ENCODE data around the gene NUP88. TPM values are rescaled to one million over a fixed set of nuclear protein-coding genes. Genes with fewer than 3 reads are reported as not detected.

NUP88 gene
- total and polyA plus RNA-seq, 2 donors (not counting 1 experiment from before 2014, with no cell fraction given): 41.8 to 79.6 TPM

DNA sequence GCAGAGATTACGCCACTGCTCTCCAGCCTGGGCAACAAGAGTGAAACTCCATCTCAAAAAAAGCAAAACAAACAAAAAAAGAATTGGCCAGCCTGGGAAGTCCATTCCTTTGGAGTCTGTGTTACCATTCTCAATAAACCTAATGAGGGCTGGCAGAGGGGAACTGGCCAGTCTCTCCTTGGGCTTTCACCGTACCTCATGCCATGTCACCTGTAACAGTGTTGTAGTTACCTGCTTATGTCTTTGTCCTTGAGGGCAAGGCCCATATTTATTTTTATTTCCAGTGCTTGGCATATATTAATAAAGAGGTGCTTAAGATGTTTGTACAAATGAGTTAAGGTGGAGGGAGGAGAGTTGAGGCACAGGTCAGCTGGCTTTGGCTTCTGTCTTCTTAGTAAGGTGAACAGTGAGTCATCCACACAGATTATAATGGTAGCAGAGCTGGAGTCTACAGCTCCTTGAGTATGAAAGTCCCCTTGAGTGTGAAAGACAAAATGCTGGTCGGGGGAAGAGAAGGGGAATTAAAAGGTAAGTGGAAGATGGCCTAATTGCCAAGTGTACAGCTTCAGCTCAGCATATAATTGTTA, 11.0 kb upstream of the NUP88 start:
- H3K36me3 ChIP-seq (ENCODE audit: control insufficient read depth, insufficient read depth, low read length): peaks cover 19% of the 10 kb centered on the region
- no peak overlapping the region for H3K27ac ChIP-seq (ENCODE audit: insufficient read depth, low read length)

DNA sequence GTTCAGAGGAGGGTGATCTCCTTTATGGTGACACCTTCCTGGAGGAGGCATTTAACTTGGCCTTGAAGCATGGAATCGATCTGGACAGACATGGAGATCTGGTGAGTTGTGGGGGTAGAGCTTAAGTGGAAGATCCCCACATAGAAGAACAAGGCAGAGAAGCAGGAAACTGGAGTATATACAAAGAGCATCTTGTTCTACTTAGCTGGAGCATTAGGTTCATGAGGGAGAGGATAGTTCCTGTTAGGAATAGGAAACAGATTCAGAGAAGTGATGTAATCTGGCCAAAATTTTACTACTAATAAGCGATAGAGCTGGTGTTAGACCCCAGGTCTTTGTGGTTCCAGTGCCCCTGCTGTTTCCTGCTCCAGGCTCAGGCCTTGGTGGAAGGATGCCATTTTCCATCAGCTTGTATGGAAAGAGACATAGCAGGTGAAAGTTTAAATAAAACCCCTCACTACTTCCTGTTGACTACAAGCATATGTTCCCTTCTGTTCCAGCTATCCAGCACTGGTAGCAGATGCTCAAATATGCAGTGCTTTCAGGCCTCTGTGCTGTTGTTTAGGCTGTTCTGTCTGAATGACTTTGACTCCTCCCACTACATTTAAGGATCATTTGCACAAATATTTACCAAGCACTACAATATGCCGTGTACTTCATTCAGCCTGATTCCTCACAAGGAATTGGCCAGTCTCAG, 9.9 kb upstream of the NUP88 start:
- no peaks in the 10 kb centered on the region for H3K27me3 ChIP-seq (ENCODE audit: control insufficient read depth, insufficient read depth, low read length)
- peaks cover 18% of the 10 kb centered on the region for H3K36me3 ChIP-seq (ENCODE audit: control insufficient read depth, insufficient read depth, low read length)
- no peaks in the 10 kb centered on the region for H4K20me1 ChIP-seq (ENCODE audit: control insufficient read depth, extremely low read depth, insufficient read depth, low read length)
- H3K4me1 ChIP-seq (ENCODE audit: control insufficient read depth, extremely low read depth, insufficient read depth, low read length): no peaks in the 10 kb centered on the region
- no peak overlapping the region for H3K4me2 ChIP-seq (ENCODE audit: extremely low read depth, insufficient read depth, low read length)
- TF ChIP-seq, protein P1, sequence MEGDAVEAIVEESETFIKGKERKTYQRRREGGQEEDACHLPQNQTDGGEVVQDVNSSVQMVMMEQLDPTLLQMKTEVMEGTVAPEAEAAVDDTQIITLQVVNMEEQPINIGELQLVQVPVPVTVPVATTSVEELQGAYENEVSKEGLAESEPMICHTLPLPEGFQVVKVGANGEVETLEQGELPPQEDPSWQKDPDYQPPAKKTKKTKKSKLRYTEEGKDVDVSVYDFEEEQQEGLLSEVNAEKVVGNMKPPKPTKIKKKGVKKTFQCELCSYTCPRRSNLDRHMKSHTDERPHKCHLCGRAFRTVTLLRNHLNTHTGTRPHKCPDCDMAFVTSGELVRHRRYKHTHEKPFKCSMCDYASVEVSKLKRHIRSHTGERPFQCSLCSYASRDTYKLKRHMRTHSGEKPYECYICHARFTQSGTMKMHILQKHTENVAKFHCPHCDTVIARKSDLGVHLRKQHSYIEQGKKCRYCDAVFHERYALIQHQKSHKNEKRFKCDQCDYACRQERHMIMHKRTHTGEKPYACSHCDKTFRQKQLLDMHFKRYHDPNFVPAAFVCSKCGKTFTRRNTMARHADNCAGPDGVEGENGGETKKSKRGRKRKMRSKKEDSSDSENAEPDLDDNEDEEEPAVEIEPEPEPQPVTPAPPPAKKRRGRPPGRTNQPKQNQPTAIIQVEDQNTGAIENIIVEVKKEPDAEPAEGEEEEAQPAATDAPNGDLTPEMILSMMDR (conservative IDR thresholded peaks at IDR 0.05 in 1 of 2, IDR thresholded peaks at IDR 0.05 in 1 of 2; ENCODE audit: low read depth in 1 of 2, low read length in 2 of 2): no peak
- no peak for TF ChIP-seq EZH2 (IDR thresholded peaks at IDR 0.05; ENCODE audit: low read length, missing control alignments)
- no peak overlapping the region for H3K9ac ChIP-seq (ENCODE audit: insufficient read depth, low read length)
- H3K4me3 ChIP-seq (replicated peaks in 1 of 4; ENCODE audit: control extremely low read depth in 1 of 4, insufficient read depth in 1 of 4, low read depth in 3 of 4, low read length in 4 of 4): no peak overlapping the region
- DNase-seq (ENCODE audit: low read depth in 2 of 2): no peak
- no peaks in the 10 kb centered on the region for H3K79me2 ChIP-seq (ENCODE audit: control insufficient read depth, insufficient read depth, low read length)
- no peaks in the 10 kb centered on the region for H3K9me3 ChIP-seq (ENCODE audit: control insufficient read depth, insufficient read depth, low read depth, low read length)
- H3K27ac ChIP-seq (ENCODE audit: insufficient read depth, low read length): no peak overlapping the region
- H2AFZ ChIP-seq (ENCODE audit: low read length): no peak overlapping the region

More for the DNA sequence above, 11.0 kb upstream of the NUP88 start:
- Histone ChIP-seq H4K20me1 (ENCODE audit: control insufficient read depth, extremely low read depth, insufficient read depth, low read length) (no peaks in the 10 kb centered on the region), H3K4me3 (replicated peaks in 1 of 4; ENCODE audit: control extremely low read depth in 1 of 4, insufficient read depth in 1 of 4, low read depth in 3 of 4, low read length in 4 of 4) (no peak overlapping the region), H3K9me3 (ENCODE audit: control insufficient read depth, insufficient read depth, low read depth, low read length) (no peaks in the 10 kb centered on the region), H2AFZ (ENCODE audit: low read length) (no peak overlapping the region), H3K79me2 (ENCODE audit: control insufficient read depth, insufficient read depth, low read length) (peaks cover 6% of the 10 kb centered on the region), H3K4me1 (ENCODE audit: control insufficient read depth, extremely low read depth, insufficient read depth, low read length) (no peaks in the 10 kb centered on the region), H3K4me2 (ENCODE audit: extremely low read depth, insufficient read depth, low read length) (no peak overlapping the region), H3K9ac (ENCODE audit: insufficient read depth, low read length) (no peak overlapping the region), H3K27me3 (ENCODE audit: control insufficient read depth, insufficient read depth, low read length) (no peaks in the 10 kb centered on the region)
- no peak for DNase-seq (ENCODE audit: low read depth in 2 of 2)
- no peak for TF ChIP-seq EZH2 (IDR thresholded peaks at IDR 0.05; ENCODE audit: low read length, missing control alignments)
- TF ChIP-seq, protein P1 (conservative IDR thresholded peaks at IDR 0.05 in 1 of 2, IDR thresholded peaks at IDR 0.05 in 1 of 2; ENCODE audit: low read depth in 1 of 2, low read length in 2 of 2): no peak

DNA sequence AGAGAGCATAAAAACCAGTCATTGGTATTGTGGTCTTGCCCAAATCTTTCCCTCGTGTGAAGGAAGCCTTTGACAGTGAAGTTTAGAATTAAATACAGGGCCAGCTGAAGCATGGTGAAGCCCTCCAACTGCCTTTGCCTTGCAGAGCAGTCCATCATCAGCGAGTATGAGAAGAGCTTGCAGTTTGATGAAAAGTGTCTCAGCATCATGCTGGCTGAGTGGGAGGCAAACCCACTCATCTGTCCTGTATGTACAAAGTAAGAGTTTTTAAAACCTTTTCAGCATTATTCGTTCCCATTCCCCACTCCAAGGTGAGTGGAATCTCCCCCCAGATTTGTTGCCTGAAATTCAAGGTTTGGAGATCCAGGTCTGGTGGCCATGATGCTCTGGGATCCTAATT, 6.4 kb upstream of the NUP88 start:
- Histone ChIP-seq H3K9ac (ENCODE audit: insufficient read depth, low read length) (no peak overlapping the region), H3K4me2 (ENCODE audit: extremely low read depth, insufficient read depth, low read length) (no peak overlapping the region), H3K9me3 (ENCODE audit: control insufficient read depth, insufficient read depth, low read depth, low read length) (no peaks in the 10 kb centered on the region), H3K36me3 (ENCODE audit: control insufficient read depth, insufficient read depth, low read length) (peaks cover 4% of the 10 kb centered on the region), H3K4me1 (ENCODE audit: control insufficient read depth, extremely low read depth, insufficient read depth, low read length) (peaks cover 8% of the 10 kb centered on the region), H3K79me2 (ENCODE audit: control insufficient read depth, insufficient read depth, low read length) (peaks cover 5% of the 10 kb centered on the region), H3K27me3 (ENCODE audit: control insufficient read depth, insufficient read depth, low read length) (no peaks in the 10 kb centered on the region), H4K20me1 (ENCODE audit: control insufficient read depth, extremely low read depth, insufficient read depth, low read length) (no peaks in the 10 kb centered on the region), H3K4me3 (replicated peaks in 1 of 4; ENCODE audit: control extremely low read depth in 1 of 4, insufficient read depth in 1 of 4, low read depth in 3 of 4, low read length in 4 of 4) (no peak overlapping the region), H2AFZ (ENCODE audit: low read length) (no peak overlapping the region), H3K27ac (ENCODE audit: insufficient read depth, low read length) (no peak overlapping the region)
- TF ChIP-seq, protein P1 (conservative IDR thresholded peaks at IDR 0.05 in 1 of 2, IDR thresholded peaks at IDR 0.05 in 1 of 2; ENCODE audit: low read depth in 1 of 2, low read length in 2 of 2): no peak
- no peak for TF ChIP-seq EZH2 (IDR thresholded peaks at IDR 0.05; ENCODE audit: low read length, missing control alignments)
- DNase-seq (ENCODE audit: low read depth in 2 of 2): no peak

All from fibroblast of lung (primary cell).